ENCODE results near the gene DCUN1D2.
A peak's percentile ranks its signal among the peaks of the same experiment; 100 is the strongest.

DCUN1D2 gene

GRCh38 chr13:113415825-113416224, 74.7 kb downstream of the DCUN1D2 start:
- Mint-ChIP-seq H3K27me3 (no peaks in the 10 kb centered on the region), H3K4me1 (peaks cover 2% of the 10 kb centered on the region), H3K27ac (no peak overlapping the region), H3K9me3 (no peaks in the 10 kb centered on the region), H3K36me3 (ENCODE audit: low read depth) (no peaks in the 10 kb centered on the region), H3K4me3 (no peak overlapping the region)
- no peak for DNase-seq
- no peak for ATAC-seq

- Mint-ChIP-seq H3K36me3 (ENCODE audit: low read depth) (no peaks in the 10 kb centered on the region), H3K4me3 (no peak overlapping the region), H3K27me3 (no peaks in the 10 kb centered on the region), H3K9me3 (no peaks in the 10 kb centered on the region), H3K4me1 (peaks cover 2% of the 10 kb centered on the region), H3K27ac (no peak overlapping the region)
- DNase-seq: no peak
- ATAC-seq: no peak
Measured at GRCh38 chr13:113415032-113415431, 75.5 kb downstream of the DCUN1D2 start.

DNA sequence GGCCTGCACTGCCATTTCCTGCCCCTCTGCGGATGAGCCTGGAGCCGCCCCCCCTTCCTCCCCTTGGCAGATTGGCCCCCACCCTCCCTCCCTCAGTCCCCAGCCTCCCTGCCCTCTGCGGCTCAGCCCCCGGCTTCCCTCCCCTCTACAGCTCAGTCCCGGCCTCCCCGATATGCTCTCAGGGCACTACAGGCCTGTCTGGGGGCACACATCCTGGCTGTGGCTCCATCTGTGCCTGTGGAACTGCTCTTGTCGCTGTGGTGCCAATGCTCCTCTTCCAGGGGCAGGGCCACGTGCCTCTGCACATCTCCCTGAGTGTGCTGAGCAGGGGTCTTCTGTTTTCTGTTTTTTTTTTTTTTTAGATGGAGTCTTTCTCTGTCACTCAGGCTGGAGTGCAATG, 76.2 kb downstream of the DCUN1D2 start:
- no peak overlapping the region for H3K27ac Mint-ChIP-seq
- DNase-seq: no peak
- no peaks in the 10 kb centered on the region for H3K9me3 Mint-ChIP-seq
- no peaks in the 10 kb centered on the region for H3K27me3 Mint-ChIP-seq
- no peak for ATAC-seq
- H3K36me3 Mint-ChIP-seq (ENCODE audit: low read depth): no peaks in the 10 kb centered on the region
- H3K4me1 Mint-ChIP-seq: peaks cover 2% of the 10 kb centered on the region
- H3K4me3 Mint-ChIP-seq: no peak overlapping the region

GRCh38 chr13:113413898-113414282, 76.6 kb downstream of the DCUN1D2 start:
- H3K36me3 Mint-ChIP-seq (ENCODE audit: low read depth): no peaks in the 10 kb centered on the region
- no peak overlapping the region for H3K27ac Mint-ChIP-seq
- peaks cover 2% of the 10 kb centered on the region for H3K4me1 Mint-ChIP-seq
- no peak overlapping the region for H3K4me3 Mint-ChIP-seq
- no peaks in the 10 kb centered on the region for H3K27me3 Mint-ChIP-seq
- no peaks in the 10 kb centered on the region for H3K9me3 Mint-ChIP-seq
- ATAC-seq: no peak
- no peak for DNase-seq

- no peak overlapping the region for H3K27ac Mint-ChIP-seq
- ATAC-seq: no peak
Measured at GRCh38 chr13:113413178-113413897, 77.2 kb downstream of the DCUN1D2 start.

DNA sequence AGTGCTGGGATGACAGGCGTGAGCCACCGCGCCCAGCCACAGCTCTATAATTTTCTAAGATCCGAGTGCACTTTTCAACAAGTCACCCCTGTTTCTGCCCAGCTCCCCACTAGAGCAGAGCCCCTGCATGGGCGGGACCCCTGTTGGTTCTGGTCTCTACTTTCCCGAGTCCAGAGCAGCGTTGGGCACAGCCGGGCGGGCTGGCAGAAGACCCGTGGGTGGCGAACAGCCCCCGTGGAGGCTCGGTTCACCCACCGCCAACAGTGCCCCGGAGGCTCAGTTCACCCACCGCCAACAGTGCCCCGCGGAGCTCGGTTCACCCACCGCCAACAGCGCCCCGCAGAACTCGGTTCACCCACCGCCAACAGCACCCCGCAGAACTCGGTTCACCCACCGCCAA, 78.1 kb downstream of the DCUN1D2 start:
- peaks cover 3% of the 10 kb centered on the region for H3K27me3 Mint-ChIP-seq
- DNase-seq: no peak
- no peaks in the 10 kb centered on the region for H3K36me3 Mint-ChIP-seq (ENCODE audit: low read depth)
- H3K9me3 Mint-ChIP-seq: no peaks in the 10 kb centered on the region
- no peak for ATAC-seq
- peaks cover 2% of the 10 kb centered on the region for H3K4me1 Mint-ChIP-seq
- no peak overlapping the region for H3K4me3 Mint-ChIP-seq
- no peak overlapping the region for H3K27ac Mint-ChIP-seq

More at GRCh38 chr13:113413178-113413897, 77.2 kb downstream of the DCUN1D2 start:
- H3K27me3 Mint-ChIP-seq: peaks cover under 1% of the 10 kb centered on the region
- H3K4me3 Mint-ChIP-seq: no peak overlapping the region
- H3K4me1 Mint-ChIP-seq: peaks cover 2% of the 10 kb centered on the region
- H3K9me3 Mint-ChIP-seq: no peaks in the 10 kb centered on the region
- DNase-seq: no peak
- H3K36me3 Mint-ChIP-seq (ENCODE audit: low read depth): no peaks in the 10 kb centered on the region

DNA sequence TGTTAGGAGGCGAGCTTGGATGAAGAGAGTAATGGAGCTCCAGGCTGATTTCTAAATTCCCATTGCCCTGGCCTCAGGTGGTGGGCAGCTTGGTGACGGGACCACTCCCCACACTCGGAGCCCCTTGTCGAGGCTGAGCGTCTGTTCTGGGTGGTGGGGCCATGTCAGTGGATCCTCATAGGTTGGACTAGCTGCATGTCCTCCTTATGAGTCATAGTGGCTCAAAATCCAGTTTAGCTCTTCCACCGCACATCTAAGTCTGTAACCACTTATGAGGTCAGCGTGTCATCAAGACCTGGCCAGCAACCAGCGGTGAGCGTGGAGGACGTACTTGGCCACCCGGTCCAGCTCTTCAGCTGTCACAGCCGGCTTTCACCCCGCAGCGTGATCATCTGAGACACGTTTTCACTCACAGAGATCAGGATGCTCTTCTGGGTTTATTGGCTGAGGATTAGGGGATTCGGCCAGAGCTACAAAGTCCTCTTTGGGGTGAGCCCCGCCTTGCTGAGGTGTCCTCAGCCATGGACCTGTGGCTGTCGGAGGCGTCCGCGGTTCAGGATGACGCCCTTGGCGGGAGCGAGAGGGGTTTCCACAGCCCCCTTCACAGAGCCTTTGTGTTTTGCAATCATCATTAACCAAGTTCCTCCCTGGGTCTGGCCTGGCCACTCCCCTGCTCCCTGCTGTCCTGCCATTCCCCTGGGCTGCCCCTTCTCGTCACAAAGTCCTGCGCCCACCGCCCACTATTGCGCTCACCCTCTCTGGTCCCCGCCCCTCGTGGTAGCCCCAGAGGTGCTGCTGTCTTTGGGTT, 79.1 kb downstream of the DCUN1D2 start:
- H3K9me3 Mint-ChIP-seq: no peaks in the 10 kb centered on the region
- H3K27ac Mint-ChIP-seq: no peak overlapping the region
- H3K4me1 Mint-ChIP-seq: peaks cover 2% of the 10 kb centered on the region
- no peak for DNase-seq
- H3K27me3 Mint-ChIP-seq: peaks cover 3% of the 10 kb centered on the region
- no peak for ATAC-seq
- H3K4me3 Mint-ChIP-seq: no peak overlapping the region
- H3K36me3 Mint-ChIP-seq (ENCODE audit: low read depth): no peaks in the 10 kb centered on the region

DNA sequence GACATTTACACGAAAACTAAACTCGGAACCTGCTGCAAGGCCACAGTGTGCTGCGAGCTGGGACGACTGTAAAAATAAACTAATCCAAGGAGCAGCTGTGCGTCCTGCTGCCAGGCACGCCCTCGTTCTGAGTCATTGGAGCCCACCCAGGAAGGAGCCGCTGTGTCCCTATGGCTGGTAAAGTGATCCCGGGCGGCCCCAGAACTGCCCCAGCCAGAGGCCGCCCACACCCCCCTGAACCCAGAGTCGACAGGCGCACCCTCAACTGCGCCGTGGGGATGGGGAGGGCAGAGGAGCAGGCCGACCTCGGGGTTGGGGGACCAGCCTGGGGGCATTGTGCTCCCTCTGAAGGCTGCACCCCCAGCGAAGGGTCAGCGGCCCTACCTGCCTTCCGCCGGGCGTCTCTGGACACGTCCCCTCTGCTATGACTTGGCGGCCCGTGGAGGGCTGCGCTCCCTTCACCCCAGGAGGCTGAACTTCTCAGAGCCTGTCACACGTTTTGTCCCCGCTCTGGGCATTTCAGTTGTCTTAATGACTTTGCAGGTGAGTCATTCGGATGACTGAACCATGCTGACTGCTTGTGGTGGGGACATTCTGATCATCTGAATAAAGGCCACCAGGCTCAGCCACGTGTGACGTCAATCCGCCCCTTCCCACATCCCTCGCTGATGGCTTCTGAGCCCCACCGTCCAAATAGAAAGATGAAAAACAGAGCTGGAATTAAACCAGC, 79.9 kb downstream of the DCUN1D2 start:
- H3K36me3 Mint-ChIP-seq (ENCODE audit: low read depth): no peaks in the 10 kb centered on the region
- peaks cover 2% of the 10 kb centered on the region for H3K4me1 Mint-ChIP-seq
- DNase-seq: no peak
- H3K27me3 Mint-ChIP-seq: peaks cover 3% of the 10 kb centered on the region
- no peak overlapping the region for H3K27ac Mint-ChIP-seq
- no peaks in the 10 kb centered on the region for H3K9me3 Mint-ChIP-seq
- H3K4me3 Mint-ChIP-seq: no peak overlapping the region
- ATAC-seq: peak; percentile 57

GRCh38 chr13:113408562-113408961, 81.9 kb downstream of the DCUN1D2 start:
- no peak overlapping the region for H3K27ac Mint-ChIP-seq
- DNase-seq (no peak), ATAC-seq (no peak)
- no peaks in the 10 kb centered on the region for H3K9me3 Mint-ChIP-seq
- H3K36me3 Mint-ChIP-seq (ENCODE audit: low read depth): no peaks in the 10 kb centered on the region
- H3K27me3 Mint-ChIP-seq: peaks cover 3% of the 10 kb centered on the region
- H3K4me3 Mint-ChIP-seq: no peak overlapping the region
- H3K4me1 Mint-ChIP-seq: peaks cover 2% of the 10 kb centered on the region

- Mint-ChIP-seq H3K27me3 (peaks cover 3% of the 10 kb centered on the region), H3K36me3 (ENCODE audit: low read depth) (no peaks in the 10 kb centered on the region), H3K4me3 (no peak overlapping the region), H3K9me3 (no peaks in the 10 kb centered on the region), H3K27ac (no peak overlapping the region), H3K4me1 (peaks cover 2% of the 10 kb centered on the region)
- DNase-seq (no peak), ATAC-seq (no peak)
Measured at GRCh38 chr13:113407531-113408393, 82.7 kb downstream of the DCUN1D2 start.

DNA sequence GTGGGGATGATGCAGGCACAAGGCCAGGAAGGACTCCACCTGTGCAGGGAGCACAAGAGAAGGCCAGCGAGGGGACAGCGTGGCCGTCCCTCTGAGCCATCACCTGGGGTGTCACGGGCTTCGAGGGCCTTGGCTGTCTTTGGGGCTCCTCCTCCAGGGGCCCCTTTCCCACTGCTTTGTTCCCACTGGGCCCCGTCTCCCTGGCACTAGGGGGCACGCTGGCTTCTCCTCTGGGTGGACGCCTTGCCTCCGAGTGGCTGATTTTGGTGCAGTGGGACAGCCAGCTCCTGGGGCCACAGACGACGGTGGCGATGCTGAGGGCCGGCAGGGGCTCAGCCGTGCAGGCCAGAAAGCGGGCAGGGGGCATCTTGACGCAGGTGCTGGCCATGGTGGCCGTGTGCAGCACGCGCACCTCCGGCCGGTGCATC, 83.4 kb downstream of the DCUN1D2 start:
- Mint-ChIP-seq H3K9me3 (no peaks in the 10 kb centered on the region), H3K4me3 (no peak overlapping the region), H3K36me3 (ENCODE audit: low read depth) (no peaks in the 10 kb centered on the region), H3K4me1 (peaks cover 2% of the 10 kb centered on the region), H3K27me3 (peaks cover 3% of the 10 kb centered on the region), H3K27ac (no peak overlapping the region)
- ATAC-seq (no peak), DNase-seq (no peak)

DNA sequence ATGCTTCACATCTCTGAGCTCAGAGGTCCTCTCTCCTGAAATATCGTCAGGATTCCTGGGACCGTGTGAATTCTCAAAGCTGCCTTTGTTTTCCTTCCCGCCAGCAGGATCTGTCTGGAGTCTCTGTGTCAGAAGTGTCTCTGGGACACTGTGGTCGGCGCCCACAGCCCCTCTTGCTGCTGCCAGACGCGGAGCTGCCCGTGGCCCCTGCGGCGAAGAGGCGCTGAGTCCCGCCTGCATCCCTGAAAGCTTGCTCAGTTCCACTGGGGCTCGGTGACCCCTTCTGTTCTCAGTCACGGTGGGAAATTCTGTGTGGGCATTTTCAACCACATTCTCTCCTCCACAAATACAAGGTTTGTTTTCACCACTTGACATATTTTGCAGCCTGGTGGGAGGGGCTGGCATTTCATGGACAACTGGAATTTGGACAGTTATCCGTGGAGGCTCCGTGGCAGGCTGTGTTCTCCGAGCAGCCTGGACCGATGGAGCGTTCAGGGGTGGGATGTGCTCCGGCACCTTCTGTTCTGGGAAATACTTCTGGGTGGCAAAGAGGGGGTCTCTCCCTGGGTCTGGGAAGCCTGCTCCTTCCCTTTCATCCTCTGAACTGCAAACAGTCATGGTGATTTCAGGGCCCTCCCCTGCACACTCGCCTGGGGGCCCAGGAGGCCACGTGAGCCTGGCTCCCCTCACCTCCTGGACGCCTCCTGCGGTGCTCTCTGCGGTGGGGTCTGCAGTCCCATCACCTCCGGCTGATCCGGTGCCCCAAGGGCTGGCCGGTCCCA, 84.0 kb downstream of the DCUN1D2 start:
- no peak for ATAC-seq
- DNase-seq: no peak

More for the DNA sequence above, 84.0 kb downstream of the DCUN1D2 start:
- no peak overlapping the region for H3K4me3 Mint-ChIP-seq
- no peak overlapping the region for H3K27ac Mint-ChIP-seq
- peaks cover 2% of the 10 kb centered on the region for H3K4me1 Mint-ChIP-seq
- no peaks in the 10 kb centered on the region for H3K9me3 Mint-ChIP-seq
- H3K36me3 Mint-ChIP-seq (ENCODE audit: low read depth): no peaks in the 10 kb centered on the region
- peaks cover 3% of the 10 kb centered on the region for H3K27me3 Mint-ChIP-seq

Data from activated naive CD8-positive, alpha-beta T cell treated with anti-CD3 and anti-CD28 coated beads, Interleukin-2, amount 50 U/mL, for 24 hours (primary cell).